ENCODE measurements around the gene PAPSS1.

- no peak for TF ChIP-seq CTCF (conservative IDR thresholded peaks at IDR 0.05 in 1 of 2, IDR thresholded peaks at IDR 0.05 in 1 of 2; ENCODE audit: low read depth in 1 of 2, low read length in 2 of 2)
- no peak for TF ChIP-seq EZH2 (IDR thresholded peaks at IDR 0.05; ENCODE audit: low read length, missing control alignments)
These were observed 130.8 kb downstream of the PAPSS1 start for GRCh38 chr4:107589269-107589668.

All from fibroblast of lung (primary cell).